ENCODE data around the gene NFILZ.
"Not testable (repeated sequence)": the region's sequence is repeated elsewhere in the genome, so short reads cannot be mapped to it uniquely, and the experiment has no call there.

NFILZ gene

DNA sequence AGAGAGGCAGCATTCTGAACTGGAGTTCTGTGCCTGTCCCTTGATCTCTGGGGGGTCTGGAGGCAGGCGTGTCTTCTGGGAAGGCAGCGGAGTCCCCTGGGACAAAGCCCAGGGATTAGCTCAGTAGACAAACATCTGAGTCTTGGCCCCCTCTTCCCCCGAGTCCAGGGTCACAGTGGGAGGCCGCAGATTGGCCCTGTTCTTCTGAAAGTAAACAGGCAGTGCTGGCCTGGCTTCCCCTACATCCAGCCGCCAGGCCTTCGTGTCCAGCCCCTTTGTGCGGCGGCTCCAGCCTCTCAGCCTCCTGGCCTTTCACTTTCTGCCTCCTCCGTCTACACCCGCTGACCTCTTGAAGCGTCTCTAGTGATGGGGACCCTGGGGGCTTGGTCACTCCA is 989 bp downstream of the NFILZ start:
- Mint-ChIP-seq H3K9me3 (peaks cover 7% of the 10 kb centered on the region), H3K4me3 (no peak overlapping the region), H3K27me3 (ENCODE audit: low read depth) (peaks cover 11% of the 10 kb centered on the region), H3K4me1 (peaks cover 9% of the 10 kb centered on the region), H3K27ac (peak overlapping the region; percentile 31 to 63 (median 40)), H3K36me3 (ENCODE audit: low read depth) (no peaks in the 10 kb centered on the region)
- TF ChIP-seq, protein P1, sequence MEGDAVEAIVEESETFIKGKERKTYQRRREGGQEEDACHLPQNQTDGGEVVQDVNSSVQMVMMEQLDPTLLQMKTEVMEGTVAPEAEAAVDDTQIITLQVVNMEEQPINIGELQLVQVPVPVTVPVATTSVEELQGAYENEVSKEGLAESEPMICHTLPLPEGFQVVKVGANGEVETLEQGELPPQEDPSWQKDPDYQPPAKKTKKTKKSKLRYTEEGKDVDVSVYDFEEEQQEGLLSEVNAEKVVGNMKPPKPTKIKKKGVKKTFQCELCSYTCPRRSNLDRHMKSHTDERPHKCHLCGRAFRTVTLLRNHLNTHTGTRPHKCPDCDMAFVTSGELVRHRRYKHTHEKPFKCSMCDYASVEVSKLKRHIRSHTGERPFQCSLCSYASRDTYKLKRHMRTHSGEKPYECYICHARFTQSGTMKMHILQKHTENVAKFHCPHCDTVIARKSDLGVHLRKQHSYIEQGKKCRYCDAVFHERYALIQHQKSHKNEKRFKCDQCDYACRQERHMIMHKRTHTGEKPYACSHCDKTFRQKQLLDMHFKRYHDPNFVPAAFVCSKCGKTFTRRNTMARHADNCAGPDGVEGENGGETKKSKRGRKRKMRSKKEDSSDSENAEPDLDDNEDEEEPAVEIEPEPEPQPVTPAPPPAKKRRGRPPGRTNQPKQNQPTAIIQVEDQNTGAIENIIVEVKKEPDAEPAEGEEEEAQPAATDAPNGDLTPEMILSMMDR (IDR thresholded peaks at IDR 0.05; ENCODE audit: unreplicated experiment in 3 of 3) = no peak

DNA sequence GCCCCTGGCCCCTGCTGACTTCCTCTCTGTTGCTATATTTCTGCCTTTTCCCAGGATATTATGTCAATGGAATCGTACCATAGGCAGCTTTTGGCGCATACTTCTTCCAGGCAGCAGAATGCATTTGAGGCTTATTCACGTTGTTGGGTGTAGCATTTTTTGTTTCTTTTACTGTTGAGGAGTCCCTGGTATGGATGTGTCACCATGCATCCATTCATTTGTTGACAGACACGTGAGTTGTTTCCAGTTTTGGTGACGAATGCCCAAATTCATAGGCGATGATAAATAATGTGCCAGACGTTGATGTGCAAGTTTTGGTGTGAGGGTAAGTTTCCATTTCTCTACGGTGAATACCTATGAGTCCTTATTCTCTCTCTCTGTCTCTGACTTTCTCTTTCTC is 5.0 kb downstream of the NFILZ start:
- TF ChIP-seq, protein P1 (IDR thresholded peaks at IDR 0.05; ENCODE audit: unreplicated experiment in 3 of 3) = no peak
- H3K27me3 Mint-ChIP-seq (ENCODE audit: low read depth) = peaks cover 3% of the 10 kb centered on the region
- no peaks in the 10 kb centered on the region for H3K36me3 Mint-ChIP-seq (ENCODE audit: low read depth)
- H3K27ac Mint-ChIP-seq = peak overlapping the region in 1 of 3 experiments; percentile 35
- peaks cover 9% of the 10 kb centered on the region for H3K4me1 Mint-ChIP-seq
- H3K9me3 Mint-ChIP-seq = no peaks in the 10 kb centered on the region
- no peak overlapping the region for H3K4me3 Mint-ChIP-seq

DNA sequence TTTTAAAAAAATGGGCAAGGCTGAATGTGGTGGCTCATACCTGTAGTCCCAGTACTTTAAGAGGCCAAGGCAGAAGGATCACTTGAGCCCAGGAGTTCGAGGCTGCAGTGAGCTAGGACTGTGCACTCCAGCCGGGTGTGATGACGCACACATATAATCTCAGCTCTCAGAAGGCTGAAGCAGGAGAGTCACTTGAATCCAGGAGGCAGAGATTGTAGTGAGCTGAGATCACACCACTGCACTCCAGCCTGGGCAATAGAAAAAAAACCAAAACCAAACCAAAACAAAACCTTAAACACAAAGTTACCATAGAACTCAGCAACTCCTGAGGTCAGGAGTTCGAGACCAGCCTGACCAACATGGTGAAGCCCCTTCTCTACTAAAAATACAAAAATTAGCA is 6.6 kb downstream of the NFILZ start:
- H3K27ac Mint-ChIP-seq, H3K4me3 Mint-ChIP-seq: not testable (repeated sequence)

DNA sequence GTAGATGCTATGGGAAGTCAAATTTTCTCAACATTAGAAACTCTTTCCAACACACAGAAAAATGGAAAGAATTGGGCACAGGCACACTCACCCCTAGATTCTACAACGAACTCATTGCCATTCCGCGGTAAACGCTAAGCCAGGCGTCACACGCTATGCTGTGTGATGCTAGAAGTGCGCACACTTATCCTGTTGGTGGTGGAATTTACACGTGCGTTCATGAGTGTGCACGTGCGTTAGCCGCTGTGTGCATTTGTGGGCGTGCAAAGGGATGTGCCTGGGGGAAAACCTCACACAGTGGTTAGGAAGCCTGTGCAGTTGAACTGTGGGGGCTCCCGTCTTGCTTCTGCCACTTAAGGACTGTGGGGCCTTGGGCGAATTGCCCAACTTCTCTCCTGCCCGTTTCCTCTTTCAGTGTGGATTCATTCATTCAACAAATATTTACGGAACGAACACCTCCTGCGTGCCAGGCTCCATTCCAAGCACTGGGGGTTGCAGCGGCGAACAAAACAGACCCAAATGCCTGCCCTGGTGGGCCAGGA is 7.7 kb downstream of the NFILZ start:
- H3K4me3 Mint-ChIP-seq = no peak overlapping the region
- no peaks in the 10 kb centered on the region for H3K9me3 Mint-ChIP-seq
- H3K27me3 Mint-ChIP-seq (ENCODE audit: low read depth) = peaks cover 5% of the 10 kb centered on the region
- TF ChIP-seq, protein P1 (IDR thresholded peaks at IDR 0.05; ENCODE audit: unreplicated experiment in 3 of 3) = no peak
- no peaks in the 10 kb centered on the region for H3K4me1 Mint-ChIP-seq
- H3K36me3 Mint-ChIP-seq (ENCODE audit: low read depth) = no peaks in the 10 kb centered on the region
- no peak overlapping the region for H3K27ac Mint-ChIP-seq

More for the DNA sequence above, 6.6 kb downstream of the NFILZ start:
- H3K4me1 Mint-ChIP-seq; H3K27me3 Mint-ChIP-seq (ENCODE audit: low read depth); H3K9me3 Mint-ChIP-seq; H3K36me3 Mint-ChIP-seq (ENCODE audit: low read depth): not testable (repeated sequence)

DNA sequence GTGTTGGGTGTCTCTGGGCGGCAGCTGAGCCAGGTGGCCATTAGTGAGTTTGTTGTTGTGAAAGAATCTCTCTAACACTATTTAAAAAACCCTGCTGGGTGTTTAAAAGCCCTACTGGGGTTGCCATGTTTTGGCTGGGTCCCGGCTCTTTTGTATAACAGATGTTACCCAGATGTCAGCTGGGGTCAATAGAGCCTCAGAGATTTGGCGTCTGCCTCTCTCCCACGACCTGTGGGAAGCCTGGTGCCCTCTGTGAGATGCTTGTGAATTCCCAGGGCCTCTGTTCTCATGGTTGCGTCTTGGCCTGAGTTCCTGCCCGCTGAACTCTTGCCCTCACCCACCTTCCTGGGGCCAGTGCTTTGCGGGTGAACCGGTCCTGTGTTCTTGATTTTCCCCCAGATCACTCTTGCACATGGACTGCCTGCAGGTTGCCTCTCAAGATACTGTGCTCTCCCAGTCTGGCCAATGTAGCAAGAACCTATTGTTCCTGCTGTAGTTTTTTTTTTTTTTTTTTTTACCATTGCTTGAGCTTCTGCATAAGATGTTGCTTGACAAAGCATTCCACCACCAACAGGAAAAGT is 9.5 kb downstream of the NFILZ start:
- no peak overlapping the region for H3K4me3 Mint-ChIP-seq
- TF ChIP-seq, protein P1 (IDR thresholded peaks at IDR 0.05; ENCODE audit: unreplicated experiment in 3 of 3) = no peak
- no peak overlapping the region for H3K27ac Mint-ChIP-seq
- H3K36me3 Mint-ChIP-seq (ENCODE audit: low read depth) = no peaks in the 10 kb centered on the region
- no peaks in the 10 kb centered on the region for H3K4me1 Mint-ChIP-seq
- H3K9me3 Mint-ChIP-seq = no peaks in the 10 kb centered on the region
- peaks cover 5% of the 10 kb centered on the region for H3K27me3 Mint-ChIP-seq (ENCODE audit: low read depth)

DNA sequence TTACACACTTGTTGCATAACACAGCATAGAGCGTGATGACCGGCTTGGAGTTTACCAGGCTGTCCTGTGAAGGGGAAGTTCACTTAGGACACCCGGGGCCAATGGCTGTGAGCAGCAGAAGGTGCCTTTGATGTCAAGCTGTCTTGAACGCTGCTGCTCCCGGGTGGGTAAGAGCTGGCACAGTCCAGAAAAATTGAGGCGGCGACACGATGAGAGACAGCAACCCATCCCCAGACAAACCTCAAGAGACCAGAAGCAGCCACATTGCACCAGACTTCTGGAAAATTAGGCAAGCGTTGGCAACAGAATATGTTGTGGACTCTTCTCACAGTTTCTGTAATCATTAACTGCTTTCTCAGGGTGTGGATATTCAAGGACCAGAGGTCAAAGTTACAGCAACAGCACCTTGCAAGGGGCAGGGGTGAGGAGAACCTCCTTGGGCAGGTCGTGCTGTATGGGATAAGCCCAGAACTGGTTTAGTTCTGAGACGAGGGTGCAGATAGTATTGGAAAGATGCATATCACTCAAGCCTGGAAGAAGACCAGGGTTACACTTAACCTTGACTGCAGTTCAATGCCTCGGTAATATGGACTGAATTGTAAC is 10.1 kb downstream of the NFILZ start:
- Mint-ChIP-seq H3K9me3 (no peaks in the 10 kb centered on the region), H3K4me3 (no peak overlapping the region), H3K36me3 (ENCODE audit: low read depth) (no peaks in the 10 kb centered on the region), H3K27me3 (ENCODE audit: low read depth) (peaks cover 5% of the 10 kb centered on the region), H3K4me1 (no peaks in the 10 kb centered on the region), H3K27ac (no peak overlapping the region)
- TF ChIP-seq, protein P1 (IDR thresholded peaks at IDR 0.05; ENCODE audit: unreplicated experiment in 3 of 3) = no peak

Measured in nephron (organoid).